K562 (cell line): ENCODE measurements around the gene TMPRSS11D. TPM values are rescaled to one million over a fixed set of nuclear protein-coding genes. Genes with fewer than 3 reads are reported as not detected.

Experiments
- ATAC-seq: fragments of 200-7000 bp; cut with Tn5 transposase; 3 replicates; pipeline ENCODE4 v1.9.1; 2020; ENCODE audit warnings: moderate library complexity
- BruUV-seq: library from RNA; stranded (reverse); fragments of 400-500 nt; replicated peaks from 2 replicates; lab custom pipeline; 2021; lab: Mats Ljungman, UMichigan
- CTCF ChIA-PET: fragments of 300-600 bp; formaldehyde crosslinking; extraction: SDS; loops from one replicate; lab custom pipeline; 2021; ENCODE audit warnings: low intra/inter-chr PET ratio; lab: Yijun Ruan, JAX
- POLR2A ChIA-PET: fragments of 300-600, 350-650 bp; sonication (Branson Sonifier 250); formaldehyde crosslinking; extraction: SDS; loops from one replicate; lab custom pipeline; 2021; ENCODE audit warnings: antibody characterized with exemption, inconsistent platforms; lab: Yijun Ruan, JAX
- DNase-seq, 4 experiments: peaks; one replicate each; pipeline versions ENCODE4 v3.0.0 to v3.0.0-alpha.2; 2011 to 2018; ENCODE audit warnings: low spot score in 3 of 4, mixed read lengths in 3 of 4; ENCODE audit errors: extremely low read depth in 1 of 4
- FAIRE-seq: peaks from 2 replicates; lab custom pipeline; 2011; peaks lifted over from hg19 to GRCh38; lab: Jason Lieb, UNC
- H2AFZ ChIP-seq: 2 replicates; pipeline ENCODE4 v1.6.0; 2011; ENCODE audit warnings: low read depth, low read length, control low read depth, inconsistent platforms
- H3K27ac ChIP-seq: fragments of 200-600 bp; 3 replicates; pipeline ENCODE4 v1.8.0; 2011; ENCODE audit warnings: low read depth, mild to moderate bottlenecking, control low read depth, inconsistent platforms, low read length, moderate library complexity, mixed read lengths; ENCODE audit errors: extremely low read depth
- H3K27me3 ChIP-seq, 2 experiments: fragments of 300-600 bp in 1 of 2; 2 replicates in 1 of 2; 3 replicates in 1 of 2; pipeline versions ENCODE4 v1.6.0 to v1.8.0; 2011; ENCODE audit warnings: inconsistent platforms in 2 of 2, low read length in 2 of 2, mild to moderate bottlenecking in 1 of 2, mixed read lengths in 1 of 2, moderate library complexity in 1 of 2; ENCODE audit not compliant: control insufficient read depth in 2 of 2, insufficient read depth in 2 of 2
- H3K36me3 ChIP-seq: fragments of 300-600 bp; 3 replicates; pipeline ENCODE4 v1.8.0; 2011; ENCODE audit warnings: mild to moderate bottlenecking, low read length, inconsistent platforms; ENCODE audit not compliant: control insufficient read depth, insufficient read depth
- H3K4me1 ChIP-seq, 2 experiments: fragments of 200-600 bp in 1 of 2; replicated peaks in 1 of 2; 2 replicates in 1 of 2; 3 replicates in 1 of 2; pipeline versions ENCODE4 v1.5.1 to v1.8.0; 2011; ENCODE audit warnings: inconsistent platforms in 2 of 2, low read length in 2 of 2, mild to moderate bottlenecking in 1 of 2, mixed read lengths in 1 of 2, moderate library complexity in 1 of 2; ENCODE audit not compliant: control insufficient read depth in 2 of 2, insufficient read depth in 2 of 2
- H3K4me2 ChIP-seq: 2 replicates; pipeline ENCODE4 v1.6.1; 2011; ENCODE audit warnings: low read length, control low read depth, inconsistent platforms, mixed read lengths; ENCODE audit not compliant: insufficient read depth
- H3K4me3 ChIP-seq: fragments of 200-600 bp; sonication (generic), shearing (Covaris generic); 2 replicates; pipeline ENCODE4 v1.5.1; 2016; ENCODE audit warnings: control low read depth, inconsistent platforms
- H3K79me2 ChIP-seq: fragments of 200-600 bp; 3 replicates; pipeline ENCODE4 v1.8.0; 2011; ENCODE audit warnings: low read length, inconsistent platforms; ENCODE audit not compliant: control insufficient read depth, insufficient read depth
- H3K9ac ChIP-seq, 2 experiments: 2 replicates each; pipeline versions ENCODE4 v1.6.0 to v1.6.1; 2011; ENCODE audit warnings: low read depth in 2 of 2, low read length in 2 of 2, control low read depth in 1 of 2, inconsistent platforms in 1 of 2, mild to moderate bottlenecking in 1 of 2, mixed read lengths in 1 of 2; ENCODE audit not compliant: insufficient read depth in 1 of 2
- H3K9me1 ChIP-seq: one replicate; pipeline ENCODE4 v1.6.0; 2011; ENCODE audit warnings: inconsistent platforms, mild to moderate bottlenecking, low read length, moderate library complexity; ENCODE audit not compliant: control insufficient read depth, insufficient read depth
- H3K9me3 ChIP-seq: replicated peaks from 2 replicates; pipeline ENCODE4 v1.5.1; 2011; ENCODE audit warnings: low read depth, low read length, inconsistent platforms; ENCODE audit not compliant: control insufficient read depth, insufficient read depth
- H4K20me1 ChIP-seq: replicated peaks from 2 replicates; pipeline ENCODE4 v1.6.1; 2011; ENCODE audit warnings: low read length, inconsistent platforms, mixed read lengths; ENCODE audit not compliant: control insufficient read depth, insufficient read depth
- ATF4 ChIP-seq: fragments of 450-650 bp; formaldehyde crosslinking; IDR thresholded peaks from 2 replicates; pipeline ENCODE4 v1.4.0; 2022; ENCODE audit warnings: mild to moderate bottlenecking, moderate library complexity
- BRD9 ChIP-seq: fragments of 450-650 bp; IDR thresholded peaks from 2 replicates; pipeline ENCODE4 v1.6.1; 2018; ENCODE audit warnings: low read depth; ENCODE audit not compliant: partially characterized antibody
- CEBPG ChIP-seq, 3 experiments: fragments of 200-800 bp in 1 of 3; sonication (Bioruptor generic) in 1 of 3; sonication (generic) in 1 of 3; formaldehyde crosslinking in 1 of 3; IDR thresholded peaks in 2 of 3; conservative IDR thresholded peaks in 1 of 3; 2 replicates each; pipeline versions ENCODE4 v1.6.1 to v1.8.0; 2016 to 2022; ENCODE audit warnings: missing compliant biosample characterization in 2 of 3, missing genetic modification characterization in 2 of 3, mild to moderate bottlenecking in 1 of 3, missing genetic modification reagents in 1 of 3
- MITF ChIP-seq: IDR thresholded peaks from 2 replicates; pipeline ENCODE4 v1.6.1; 2014; ENCODE audit warnings: antibody characterized with exemption
- NFE2 ChIP-seq: IDR thresholded peaks from 2 replicates; pipeline ENCODE4 v1.6.1; 2014; ENCODE audit warnings: antibody characterized with exemption, low read depth
- POLR3A ChIP-seq: IDR thresholded peaks from 2 replicates; pipeline ENCODE4 v1.6.1; 2011; ENCODE audit warnings: borderline replicate concordance, mild to moderate bottlenecking, moderate library complexity; ENCODE audit not compliant: insufficient read length, insufficient read depth; ENCODE audit errors: extremely low read depth
- TARDBP ChIP-seq: fragments of 450-650 bp; IDR thresholded peaks from 2 replicates; pipeline ENCODE4 v1.6.1; 2016
- ZFX ChIP-seq: sonication (generic); formaldehyde crosslinking; IDR thresholded peaks from 2 replicates; pipeline ENCODE4 v1.8.0; 2022; ENCODE audit warnings: mild to moderate bottlenecking, missing genetic modification reagents, moderate library complexity
- WGBS: fragments of 100-300 bp; shearing (Covaris generic); methylation state at CpG from one replicate; pipeline ENCODE4 v1.1.6; 2016; ENCODE audit warnings: low coverage, mixed read lengths; ENCODE audit not compliant: insufficient coverage; ENCODE audit errors: missing lambda C conversion rate; 5-methylcytosine and 5-hydroxymethylcytosine counted together
- in situ Hi-C: fragments of 300-500 bp; cut with MboI; formaldehyde crosslinking; loops from 4 replicates; pipeline ENCODE4 v1.15.0; 2018; ENCODE audit warnings: inconsistent platforms, mixed read lengths
- intact Hi-C: fragments of 100-400 bp; cut with micrococcal nuclease; formaldehyde crosslinking; loops from 2 replicates; pipeline ENCODE4 v1.14.2; 2022
- polyA plus RNA-seq, 8 experiments: library from polyadenylated mRNA; depleted of rRNA in 4 of 8; stranded (reverse) in 5 of 8; unstranded in 3 of 8; fragments of >200 nt; fragmentation: Nextera tagmentation in 2 of 8; fragmentation: Illumina TruSeq in 1 of 8; extraction: Ambion mirVana in 2 of 8; extraction: Trizol in 1 of 8; gene quantifications; 2 replicates each; pipeline versions ENCODE4 v1.2.1 to v1.2.3, GENCODE V29; 2011 to 2014; ENCODE audit warnings: inconsistent platforms in 1 of 8, missing spikeins in 1 of 8
- total RNA-seq, 7 experiments: library from RNA; depleted of rRNA in 6 of 7; stranded (reverse); fragments of >200 nt in 6 of 7; fragmentation: Illumina TruSeq in 2 of 7; extraction: Trizol in 2 of 7; gene quantifications; 2 replicates each; pipeline versions ENCODE4 v1.2.1 to v1.2.3, GENCODE V29; 2011 to 2021; ENCODE audit warnings: low replicate concordance in 1 of 7
- TF ChIP-seq, protein P1 (sequence below): fragments of 450-650 bp; IDR thresholded peaks from 2 replicates; pipeline ENCODE4 v1.6.1; 2016; ENCODE audit warnings: low read depth, mild to moderate bottlenecking, moderate library complexity
- TF ChIP-seq, protein P2 (sequence below): fragments of 450-650 bp; IDR thresholded peaks from 2 replicates; pipeline ENCODE4 v1.6.1; 2017; ENCODE audit warnings: mild to moderate bottlenecking, moderate library complexity
- TF ChIP-seq, protein P3 (sequence below): IDR thresholded peaks from 2 replicates; pipeline ENCODE4 v1.6.1; 2011; ENCODE audit not compliant: insufficient read length; ENCODE audit errors: extremely low read depth

TMPRSS11D gene
- total and polyA plus RNA-seq, 9 of the 15 experiments (the other 6 are each of a cell fraction or from before 2014, with no cell fraction given): not detected

GRCh38 chr4:67927251-67927650 is 43.4 kb upstream of the TMPRSS11D start:
- H3K27me3 ChIP-seq: no peaks in the 10 kb centered on the region
- CTCF ChIA-PET: no interaction called here
- no peaks in the 10 kb centered on the region for H3K9me3 ChIP-seq
- TF ChIP-seq, protein P1, sequence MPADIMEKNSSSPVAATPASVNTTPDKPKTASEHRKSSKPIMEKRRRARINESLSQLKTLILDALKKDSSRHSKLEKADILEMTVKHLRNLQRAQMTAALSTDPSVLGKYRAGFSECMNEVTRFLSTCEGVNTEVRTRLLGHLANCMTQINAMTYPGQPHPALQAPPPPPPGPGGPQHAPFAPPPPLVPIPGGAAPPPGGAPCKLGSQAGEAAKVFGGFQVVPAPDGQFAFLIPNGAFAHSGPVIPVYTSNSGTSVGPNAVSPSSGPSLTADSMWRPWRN: no peak
- no peak for TF ChIP-seq ZFX (CRISPR knock-in tag)
- no peak for TF ChIP-seq ATF4 (CRISPR knock-in tag)
- TF ChIP-seq NFE2: no peak
- no peak for TF ChIP-seq TARDBP
- POLR2A ChIA-PET: no interaction called here
- no peak for DNase-seq
- intact Hi-C loops (no loop called here), in situ Hi-C loops (no loop called here)
- H3K9ac ChIP-seq: no peak overlapping the region
- no peak overlapping the region for H3K27ac ChIP-seq
- H3K9me1 ChIP-seq: no peaks in the 10 kb centered on the region
- no peak overlapping the region for H3K4me2 ChIP-seq
- FAIRE-seq: no peak
- no peak for ATAC-seq
- H3K36me3 ChIP-seq: no peaks in the 10 kb centered on the region
- H4K20me1 ChIP-seq: no peaks in the 10 kb centered on the region
- no TSS peak for BruUV-seq
- no peak overlapping the region for H2AFZ ChIP-seq
- H3K79me2 ChIP-seq: no peaks in the 10 kb centered on the region
- H3K4me1 ChIP-seq: no peaks in the 10 kb centered on the region
- WGBS: 0% methylated on average over 3 of the region's 3 CpGs
- H3K4me3 ChIP-seq: no peak overlapping the region

DNA sequence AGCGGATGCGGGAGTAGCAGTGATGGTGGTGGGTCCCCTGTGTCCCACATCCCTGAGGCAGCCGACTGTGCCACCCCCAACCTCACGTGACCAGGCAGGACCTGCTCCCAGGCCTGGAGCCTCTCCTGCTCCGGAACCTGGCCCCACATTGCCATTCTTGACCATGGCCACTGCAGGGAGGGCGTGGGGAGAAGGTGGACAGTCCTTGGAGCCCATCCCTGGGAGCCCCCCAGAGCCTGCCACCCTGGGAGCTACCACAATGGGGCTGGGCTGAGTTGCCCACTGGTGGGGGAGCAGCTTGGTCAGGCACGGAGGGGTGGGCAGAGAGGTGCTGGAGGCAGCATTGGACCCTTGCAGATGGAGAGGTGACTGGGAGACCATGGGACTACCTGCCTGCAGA is 42.7 kb upstream of the TMPRSS11D start:
- Histone ChIP-seq H3K36me3 (no peaks in the 10 kb centered on the region), H2AFZ (no peak overlapping the region), H3K4me3 (no peak overlapping the region), H3K79me2 (no peaks in the 10 kb centered on the region), H3K27me3 (no peaks in the 10 kb centered on the region), H3K27ac (no peak overlapping the region), H3K9ac (no peak overlapping the region), H3K9me1 (no peaks in the 10 kb centered on the region), H3K4me1 (no peaks in the 10 kb centered on the region), H3K4me2 (no peak overlapping the region), H3K9me3 (no peaks in the 10 kb centered on the region), H4K20me1 (no peaks in the 10 kb centered on the region)
- DNase-seq: no peak
- BruUV-seq: no TSS peak
- intact Hi-C loops: no loop called here
- FAIRE-seq: no peak
- in situ Hi-C loops: no loop called here
- 1% methylated on average over 7 of the region's 7 CpGs for WGBS
- POLR2A ChIA-PET: no interaction called here
- CTCF ChIA-PET: no interaction called here
- ATAC-seq: no peak
- TF ChIP-seq MITF: no peak
- no peak for TF ChIP-seq CEBPG (CRISPR knock-in tag; IDR thresholded peaks at IDR 0.05)
- TF ChIP-seq CEBPG (tag; conservative IDR thresholded peaks at IDR 0.05 in 1 of 2, IDR thresholded peaks at IDR 0.05 in 1 of 2): no peak
- TF ChIP-seq BRD9: no peak
- TF ChIP-seq, protein P2, sequence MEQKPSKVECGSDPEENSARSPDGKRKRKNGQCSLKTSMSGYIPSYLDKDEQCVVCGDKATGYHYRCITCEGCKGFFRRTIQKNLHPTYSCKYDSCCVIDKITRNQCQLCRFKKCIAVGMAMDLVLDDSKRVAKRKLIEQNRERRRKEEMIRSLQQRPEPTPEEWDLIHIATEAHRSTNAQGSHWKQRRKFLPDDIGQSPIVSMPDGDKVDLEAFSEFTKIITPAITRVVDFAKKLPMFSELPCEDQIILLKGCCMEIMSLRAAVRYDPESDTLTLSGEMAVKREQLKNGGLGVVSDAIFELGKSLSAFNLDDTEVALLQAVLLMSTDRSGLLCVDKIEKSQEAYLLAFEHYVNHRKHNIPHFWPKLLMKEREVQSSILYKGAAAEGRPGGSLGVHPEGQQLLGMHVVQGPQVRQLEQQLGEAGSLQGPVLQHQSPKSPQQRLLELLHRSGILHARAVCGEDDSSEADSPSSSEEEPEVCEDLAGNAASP: no peak
- TF ChIP-seq, protein P3, sequence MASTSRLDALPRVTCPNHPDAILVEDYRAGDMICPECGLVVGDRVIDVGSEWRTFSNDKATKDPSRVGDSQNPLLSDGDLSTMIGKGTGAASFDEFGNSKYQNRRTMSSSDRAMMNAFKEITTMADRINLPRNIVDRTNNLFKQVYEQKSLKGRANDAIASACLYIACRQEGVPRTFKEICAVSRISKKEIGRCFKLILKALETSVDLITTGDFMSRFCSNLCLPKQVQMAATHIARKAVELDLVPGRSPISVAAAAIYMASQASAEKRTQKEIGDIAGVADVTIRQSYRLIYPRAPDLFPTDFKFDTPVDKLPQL: no peak
- TF ChIP-seq POLR3A: no peak
